Osteoblast (primary cell): ENCODE measurements around the gene FKBP2. TPM values are rescaled to one million over a fixed set of nuclear protein-coding genes. Genes with fewer than 3 reads are reported as not detected.

ENCODE experiments used
- DNase-seq: peaks from one replicate; pipeline ENCODE4 v3.0.0; 2011; ENCODE audit warnings: low spot score, mixed read lengths; ENCODE audit not compliant: insufficient read length; ENCODE audit errors: missing footprints
- H2AFZ ChIP-seq: 2 replicates; pipeline ENCODE4 v1.6.0; 2011; ENCODE audit warnings: mild to moderate bottlenecking, low read length
- H3K27ac ChIP-seq: 2 replicates; pipeline ENCODE4 v1.5.1; 2011; ENCODE audit warnings: mild to moderate bottlenecking, low read depth, low read length, moderate library complexity
- H3K27me3 ChIP-seq: 2 replicates; pipeline ENCODE4 v1.6.0; 2012; ENCODE audit warnings: mild to moderate bottlenecking, control low read depth, inconsistent platforms, low read length, moderate library complexity; ENCODE audit not compliant: insufficient read depth
- H3K36me3 ChIP-seq: 2 replicates; pipeline ENCODE4 v1.5.1; 2011; ENCODE audit warnings: mild to moderate bottlenecking, low read length, control low read depth, moderate library complexity; ENCODE audit not compliant: insufficient read depth
- H3K4me1 ChIP-seq: 2 replicates; pipeline ENCODE4 v1.5.1; 2011; ENCODE audit warnings: mild to moderate bottlenecking, low read length, control low read depth, moderate library complexity; ENCODE audit not compliant: insufficient read depth
- H3K4me2 ChIP-seq: 2 replicates; pipeline ENCODE4 v1.6.0; 2011; ENCODE audit warnings: mild to moderate bottlenecking, low read length; ENCODE audit not compliant: insufficient read depth
- H3K4me3 ChIP-seq: fragments of 200-600 bp; sonication (generic); 3 replicates; pipeline ENCODE4 v1.5.1; 2012; ENCODE audit warnings: mild to moderate bottlenecking, low read length, inconsistent platforms; ENCODE audit not compliant: insufficient read depth
- H3K79me2 ChIP-seq: 2 replicates; pipeline ENCODE4 v1.6.0; 2012; ENCODE audit warnings: mild to moderate bottlenecking, low read length, control low read depth, inconsistent platforms; ENCODE audit not compliant: insufficient read depth
- H3K9me3 ChIP-seq: 2 replicates; pipeline ENCODE4 v1.5.1; 2011; ENCODE audit warnings: low read depth, low read length, control low read depth
- H4K20me1 ChIP-seq: 2 replicates; pipeline ENCODE4 v1.6.0; 2012; ENCODE audit warnings: mild to moderate bottlenecking, low read length, control low read depth; ENCODE audit not compliant: insufficient read depth
- total RNA-seq: library from RNA; depleted of rRNA; stranded (reverse); fragments of >200 nt; gene quantifications from 2 replicates; pipeline ENCODE4 v1.2.3, GENCODE V29; 2012
- TF ChIP-seq, protein P1 (sequence below): IDR thresholded peaks from 2 replicates; pipeline ENCODE4 v1.5.1; 2011; ENCODE audit warnings: mild to moderate bottlenecking, low read depth, low read length, moderate library complexity; ENCODE audit errors: extremely low read depth

The FKBP2 gene
- total RNA-seq, 1 donor, result 31.1 TPM

DNA sequence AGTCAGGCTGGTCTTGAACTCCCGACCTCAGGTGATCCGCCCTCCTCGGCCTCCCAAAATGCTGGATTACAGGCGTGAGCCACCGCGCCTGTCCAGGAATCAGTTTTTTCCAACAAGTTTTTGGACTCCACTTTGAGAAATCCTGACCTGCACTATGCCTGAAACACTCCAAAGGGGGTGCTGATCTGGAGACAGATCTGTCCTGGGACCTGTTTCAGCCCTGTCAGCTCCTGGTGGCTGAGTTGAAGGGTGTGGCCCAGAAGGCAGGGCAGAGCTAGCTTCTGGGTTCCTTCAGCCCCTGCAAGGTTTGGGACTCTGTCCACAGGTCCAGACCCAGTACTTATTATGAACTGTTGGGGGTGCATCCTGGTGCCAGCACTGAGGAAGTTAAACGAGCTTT is 9.3 kb upstream of the FKBP2 start:
- no peaks in the 10 kb centered on the region for H3K9me3 ChIP-seq
- TF ChIP-seq, protein P1, sequence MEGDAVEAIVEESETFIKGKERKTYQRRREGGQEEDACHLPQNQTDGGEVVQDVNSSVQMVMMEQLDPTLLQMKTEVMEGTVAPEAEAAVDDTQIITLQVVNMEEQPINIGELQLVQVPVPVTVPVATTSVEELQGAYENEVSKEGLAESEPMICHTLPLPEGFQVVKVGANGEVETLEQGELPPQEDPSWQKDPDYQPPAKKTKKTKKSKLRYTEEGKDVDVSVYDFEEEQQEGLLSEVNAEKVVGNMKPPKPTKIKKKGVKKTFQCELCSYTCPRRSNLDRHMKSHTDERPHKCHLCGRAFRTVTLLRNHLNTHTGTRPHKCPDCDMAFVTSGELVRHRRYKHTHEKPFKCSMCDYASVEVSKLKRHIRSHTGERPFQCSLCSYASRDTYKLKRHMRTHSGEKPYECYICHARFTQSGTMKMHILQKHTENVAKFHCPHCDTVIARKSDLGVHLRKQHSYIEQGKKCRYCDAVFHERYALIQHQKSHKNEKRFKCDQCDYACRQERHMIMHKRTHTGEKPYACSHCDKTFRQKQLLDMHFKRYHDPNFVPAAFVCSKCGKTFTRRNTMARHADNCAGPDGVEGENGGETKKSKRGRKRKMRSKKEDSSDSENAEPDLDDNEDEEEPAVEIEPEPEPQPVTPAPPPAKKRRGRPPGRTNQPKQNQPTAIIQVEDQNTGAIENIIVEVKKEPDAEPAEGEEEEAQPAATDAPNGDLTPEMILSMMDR, result no peak
- H3K4me2 ChIP-seq, result no peak overlapping the region

DNA sequence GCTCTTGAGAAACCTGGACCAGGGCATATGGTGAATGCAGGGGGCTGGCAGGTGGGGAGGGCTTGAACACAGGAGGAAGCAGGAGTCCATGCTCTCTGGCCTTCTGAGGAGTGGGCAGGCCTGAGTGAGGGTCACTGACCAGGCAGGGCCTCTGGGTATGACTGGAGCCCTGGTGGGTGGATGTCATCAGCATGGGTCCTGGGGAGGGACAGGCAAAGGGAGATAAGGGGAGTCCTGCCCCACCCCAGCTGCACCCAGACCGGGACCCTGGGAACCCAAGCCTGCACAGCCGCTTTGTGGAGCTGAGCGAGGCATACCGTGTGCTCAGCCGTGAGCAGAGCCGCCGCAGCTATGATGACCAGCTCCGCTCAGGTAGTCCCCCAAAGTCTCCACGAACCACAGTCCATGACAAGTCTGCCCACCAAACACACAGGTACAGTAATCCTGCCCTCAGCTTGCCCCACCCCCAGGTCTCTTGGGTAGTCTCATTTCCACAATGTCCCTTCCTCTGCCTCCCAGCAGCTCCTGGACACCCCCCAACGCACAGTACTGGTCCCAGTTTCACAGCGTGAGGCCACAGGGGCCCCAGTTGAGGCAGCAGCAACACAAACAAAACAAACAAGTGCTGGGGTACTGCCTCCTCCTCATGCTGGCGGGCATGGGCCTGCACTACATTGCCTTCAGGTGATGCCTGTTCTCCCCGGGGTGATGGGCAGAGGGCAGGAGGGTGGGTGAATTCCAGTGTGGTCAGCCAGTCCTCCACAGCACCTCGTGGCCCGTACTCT is 8.5 kb upstream of the FKBP2 start:
- Histone ChIP-seq H3K4me1 (peaks cover 21% of the 10 kb centered on the region), H3K4me2 (no peak overlapping the region), H2AFZ (no peak overlapping the region), H3K79me2 (peaks cover 13% of the 10 kb centered on the region), H3K4me3 (no peak overlapping the region), H3K9me3 (no peaks in the 10 kb centered on the region), H3K36me3 (no peaks in the 10 kb centered on the region), H3K27me3 (no peaks in the 10 kb centered on the region), H4K20me1 (peaks cover 8% of the 10 kb centered on the region), H3K27ac (no peak overlapping the region)
- DNase-seq, result no peak
- TF ChIP-seq, protein P1, result no peak

More for the DNA sequence above, 9.3 kb upstream of the FKBP2 start:
- Histone ChIP-seq H3K36me3 (no peaks in the 10 kb centered on the region), H3K79me2 (peaks cover 21% of the 10 kb centered on the region), H3K4me3 (no peak overlapping the region), H3K4me1 (peaks cover 29% of the 10 kb centered on the region), H3K27me3 (no peaks in the 10 kb centered on the region), H3K27ac (no peak overlapping the region), H2AFZ (no peak overlapping the region), H4K20me1 (peaks cover 8% of the 10 kb centered on the region)
- DNase-seq, result no peak

DNA sequence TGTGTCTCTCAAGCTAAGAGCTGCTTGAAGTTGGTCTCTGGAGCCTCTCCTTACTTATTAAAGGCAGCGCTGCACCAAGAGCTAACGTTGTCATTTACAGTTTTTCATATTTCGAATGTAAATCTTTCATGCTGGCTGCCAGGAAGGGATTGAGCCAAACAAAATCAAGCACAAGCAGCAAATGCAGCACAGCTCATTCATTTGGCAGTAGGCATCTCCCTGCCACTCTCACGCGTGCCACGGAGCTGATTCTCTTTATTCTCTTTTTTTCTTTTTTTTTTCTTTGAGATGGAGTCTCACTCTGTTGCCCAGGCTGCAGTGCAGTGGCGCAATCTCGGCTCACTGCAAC is 8.0 kb upstream of the FKBP2 start:
- Histone ChIP-seq H3K4me1 (peaks cover 17% of the 10 kb centered on the region), H3K36me3 (peaks cover 5% of the 10 kb centered on the region), H3K79me2 (peaks cover 10% of the 10 kb centered on the region), H4K20me1 (peaks cover 8% of the 10 kb centered on the region), H3K4me2 (no peak overlapping the region), H2AFZ (no peak overlapping the region), H3K9me3 (no peaks in the 10 kb centered on the region), H3K4me3 (no peak overlapping the region), H3K27me3 (no peaks in the 10 kb centered on the region), H3K27ac (no peak overlapping the region)
- no peak for DNase-seq
- TF ChIP-seq, protein P1, result no peak

DNA sequence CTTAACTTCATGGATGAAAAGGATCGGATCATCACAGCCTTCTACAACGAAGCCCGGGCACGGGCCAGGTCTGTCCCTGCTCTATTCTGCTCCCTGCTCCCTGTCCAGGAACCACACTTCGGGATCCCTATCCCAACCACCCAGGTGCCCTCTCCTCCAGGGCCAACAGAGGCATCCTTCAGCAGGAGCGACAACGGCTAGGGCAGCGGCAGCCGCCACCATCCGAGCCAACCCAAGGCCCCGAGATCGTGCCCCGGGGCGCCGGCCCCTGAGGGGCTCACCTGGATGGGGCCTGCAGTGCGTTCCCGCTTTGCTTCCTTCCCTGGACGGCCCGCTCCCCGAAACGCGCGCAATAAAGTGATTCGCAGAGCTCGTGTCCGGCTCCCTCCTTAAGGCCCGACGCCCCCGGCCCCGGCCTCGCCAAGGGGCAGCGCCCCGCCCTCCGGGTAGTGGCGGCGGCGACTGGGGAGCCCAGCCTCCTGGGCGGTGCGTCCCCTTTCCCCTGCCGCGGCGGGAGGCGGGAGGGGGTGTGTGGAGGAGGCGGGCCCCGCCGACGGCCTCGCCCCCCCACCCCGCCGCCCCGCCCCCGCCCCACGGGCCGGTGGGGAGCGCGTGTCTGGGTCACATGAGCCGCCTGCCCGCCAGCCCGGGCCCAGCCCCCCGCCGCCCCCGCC is 6.8 kb upstream of the FKBP2 start, which contains the start of gene VEGFB:
VEGFB (plus strand) TSS at position 672 of the 674 bp plus-strand sequence. CDS start 250 bp downstream, outside the sequence.
- Histone ChIP-seq H3K4me1 (peaks cover 17% of the 10 kb centered on the region), H3K79me2 (peaks cover 10% of the 10 kb centered on the region), H3K4me2 (peak within 1 kb of the TSS; percentile 83), H3K9me3 (no peaks in the 10 kb centered on the region), H3K27ac (no peak within 1 kb of the TSS), H3K4me3 (peak within 1 kb of the TSS; percentile 77), H4K20me1 (peaks cover 8% of the 10 kb centered on the region), H2AFZ (no peak within 1 kb of the TSS), H3K27me3 (no peaks in the 10 kb centered on the region), H3K36me3 (peaks cover 5% of the 10 kb centered on the region)
- peak; percentile 94 for DNase-seq
- TF ChIP-seq, protein P1, result no peak
